NT2/D1 (cell line): ENCODE measurements around the gene TOM1L1.

Source experiments
- DNase-seq: peaks from one replicate; pipeline ENCODE4 v3.0.0-alpha.2; 2011; ENCODE audit warnings: low read depth, low spot score
- H3K27me3 ChIP-seq: 2 replicates; pipeline ENCODE4 v1.6.0; 2011; ENCODE audit warnings: mild to moderate bottlenecking; ENCODE audit not compliant: insufficient read length, insufficient read depth
- H3K36me3 ChIP-seq: 2 replicates; pipeline ENCODE4 v1.6.1; 2011; ENCODE audit warnings: mild to moderate bottlenecking, low read length, mixed read lengths; ENCODE audit not compliant: insufficient read depth, insufficient read length
- H3K4me1 ChIP-seq: 2 replicates; pipeline ENCODE4 v1.5.1; 2011; ENCODE audit not compliant: insufficient read depth, insufficient read length
- H3K4me3 ChIP-seq: 2 replicates; pipeline ENCODE4 v1.5.1; 2011; ENCODE audit warnings: low read depth; ENCODE audit not compliant: insufficient read length
- H3K9ac ChIP-seq: 2 replicates; pipeline ENCODE4 v1.6.0; 2011; ENCODE audit warnings: low read depth; ENCODE audit not compliant: insufficient read length
- H3K9me3 ChIP-seq: 2 replicates; pipeline ENCODE4 v1.5.1; 2011; ENCODE audit warnings: mild to moderate bottlenecking, low read length; ENCODE audit not compliant: insufficient read depth
- SUZ12 ChIP-seq: IDR thresholded peaks from 2 replicates; pipeline ENCODE4 v1.6.1; 2011; ENCODE audit not compliant: insufficient read length, insufficient read depth; ENCODE audit errors: extremely low read depth
- YY1 ChIP-seq: IDR thresholded peaks from 2 replicates; pipeline ENCODE4 v1.6.1; 2011; ENCODE audit not compliant: insufficient read length, insufficient read depth
- ZNF274 ChIP-seq: IDR thresholded peaks from 2 replicates; pipeline ENCODE4 v1.6.1; 2011; ENCODE audit warnings: mild to moderate bottlenecking, low read depth, low read length

The TOM1L1 gene

GRCh38 chr17:54907376-54907775 is 6.7 kb downstream of the TOM1L1 start:
- H3K4me3 ChIP-seq = no peak overlapping the region
- no peaks in the 10 kb centered on the region for H3K4me1 ChIP-seq
- no peaks in the 10 kb centered on the region for H3K9me3 ChIP-seq
- TF ChIP-seq ZNF274 = no peak
- no peak for TF ChIP-seq YY1
- no peak for TF ChIP-seq SUZ12
- no peak overlapping the region for H3K9ac ChIP-seq
- H3K36me3 ChIP-seq = peaks cover 51% of the 10 kb centered on the region
- DNase-seq = no peak
- no peaks in the 10 kb centered on the region for H3K27me3 ChIP-seq

DNA sequence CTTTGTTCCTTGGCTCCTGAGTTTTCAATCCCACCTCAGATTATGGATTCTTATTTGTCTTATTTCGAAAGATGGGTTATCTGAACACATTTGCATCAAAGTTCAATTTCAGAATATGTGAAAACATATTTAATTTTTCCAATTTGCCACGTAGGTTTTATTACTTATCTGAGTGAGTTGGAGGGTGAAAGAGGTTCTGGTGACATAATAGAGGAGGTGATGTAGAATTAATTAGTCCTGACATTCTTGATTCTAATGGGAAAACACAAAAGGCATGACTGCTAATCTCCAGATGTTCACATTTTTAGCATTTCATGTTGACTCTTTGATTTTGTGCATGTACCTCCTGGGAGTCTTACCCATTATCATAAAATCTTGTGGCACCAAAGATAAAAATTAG is 9.1 kb downstream of the TOM1L1 start:
- Histone ChIP-seq H3K9me3 (no peaks in the 10 kb centered on the region), H3K9ac (no peak overlapping the region), H3K27me3 (no peaks in the 10 kb centered on the region), H3K4me1 (no peaks in the 10 kb centered on the region), H3K36me3 (peaks cover 67% of the 10 kb centered on the region), H3K4me3 (no peak overlapping the region)
- DNase-seq = no peak
- TF ChIP-seq ZNF274 = no peak
- no peak for TF ChIP-seq SUZ12
- no peak for TF ChIP-seq YY1

GRCh38 chr17:54916721-54917120 is 16.1 kb downstream of the TOM1L1 start:
- peaks cover 19% of the 10 kb centered on the region for H3K9me3 ChIP-seq
- TF ChIP-seq ZNF274 (no peak), SUZ12 (no peak), YY1 (no peak)
- H3K4me1 ChIP-seq = no peaks in the 10 kb centered on the region
- H3K36me3 ChIP-seq = peaks cover 84% of the 10 kb centered on the region
- no peaks in the 10 kb centered on the region for H3K27me3 ChIP-seq
- H3K4me3 ChIP-seq = no peak overlapping the region
- DNase-seq = no peak
- H3K9ac ChIP-seq = no peak overlapping the region

DNA sequence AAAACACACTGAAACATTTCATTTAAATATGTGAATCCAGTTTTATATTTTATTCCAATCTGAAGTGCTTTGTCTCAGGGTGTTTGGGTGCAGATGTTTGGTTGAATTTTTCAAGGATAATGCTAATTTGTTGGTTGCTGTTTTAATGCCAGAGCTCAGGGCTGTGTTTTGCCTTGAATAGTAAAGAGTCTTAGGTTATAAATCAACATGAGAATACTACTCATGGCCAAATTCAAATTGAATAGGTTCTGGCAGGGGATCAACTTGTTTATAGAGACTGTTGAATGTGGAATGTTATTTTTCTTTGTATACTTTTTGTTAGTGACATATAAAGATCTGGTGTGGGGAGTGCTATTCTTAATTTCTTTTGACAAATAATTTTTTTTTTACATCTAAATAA is 18.8 kb downstream of the TOM1L1 start:
- DNase-seq = no peak
- Histone ChIP-seq H3K4me3 (no peak overlapping the region), H3K27me3 (no peaks in the 10 kb centered on the region), H3K9ac (no peak overlapping the region), H3K4me1 (no peaks in the 10 kb centered on the region), H3K9me3 (peaks cover 19% of the 10 kb centered on the region), H3K36me3 (peaks cover 65% of the 10 kb centered on the region)
- TF ChIP-seq SUZ12 (no peak), ZNF274 (no peak), YY1 (no peak)

- no peak for DNase-seq
- Histone ChIP-seq H3K4me3 (no peak overlapping the region), H3K4me1 (no peaks in the 10 kb centered on the region), H3K36me3 (peaks cover 62% of the 10 kb centered on the region), H3K9ac (no peak overlapping the region), H3K27me3 (no peaks in the 10 kb centered on the region), H3K9me3 (peaks cover 14% of the 10 kb centered on the region)
- TF ChIP-seq ZNF274 (no peak), SUZ12 (no peak), YY1 (no peak)
Observed at GRCh38 chr17:54920819-54921218, 20.2 kb downstream of the TOM1L1 start.

DNA sequence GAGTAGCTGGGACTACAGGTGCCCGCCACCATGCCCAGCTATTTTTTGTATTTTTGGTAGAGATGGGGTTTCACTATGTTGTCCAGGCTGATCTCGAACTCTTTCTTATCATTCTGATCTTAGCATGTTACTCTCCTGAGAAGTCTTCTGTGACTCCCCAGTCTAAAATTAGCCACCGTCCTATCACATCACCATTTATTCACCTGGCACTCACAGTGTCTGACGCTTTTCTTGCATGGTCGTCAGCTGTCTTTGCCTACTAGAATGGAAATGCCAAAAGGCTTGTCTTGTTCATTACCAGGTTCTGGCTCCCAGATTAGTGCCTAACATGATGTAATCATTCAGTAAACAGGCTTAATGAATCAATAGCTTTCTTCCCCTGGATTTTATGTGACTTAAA is 23.8 kb downstream of the TOM1L1 start:
- Histone ChIP-seq H3K36me3 (peaks cover 51% of the 10 kb centered on the region), H3K4me3 (no peak overlapping the region), H3K4me1 (no peaks in the 10 kb centered on the region), H3K27me3 (no peaks in the 10 kb centered on the region), H3K9ac (no peak overlapping the region), H3K9me3 (no peaks in the 10 kb centered on the region)
- no peak for DNase-seq
- TF ChIP-seq ZNF274 (no peak), SUZ12 (no peak), YY1 (no peak)

GRCh38 chr17:54927525-54927924 is 26.9 kb downstream of the TOM1L1 start:
- Histone ChIP-seq H3K9me3 (no peaks in the 10 kb centered on the region), H3K27me3 (no peaks in the 10 kb centered on the region), H3K36me3 (peaks cover 61% of the 10 kb centered on the region), H3K4me1 (no peaks in the 10 kb centered on the region), H3K9ac (no peak overlapping the region), H3K4me3 (no peak overlapping the region)
- DNase-seq = no peak
- TF ChIP-seq SUZ12 = no peak
- TF ChIP-seq YY1 = no peak
- TF ChIP-seq ZNF274 = no peak

- Histone ChIP-seq H3K4me3 (no peak overlapping the region), H3K4me1 (no peaks in the 10 kb centered on the region), H3K9ac (no peak overlapping the region), H3K9me3 (no peaks in the 10 kb centered on the region), H3K27me3 (no peaks in the 10 kb centered on the region), H3K36me3 (peaks cover 67% of the 10 kb centered on the region)
- no peak for TF ChIP-seq ZNF274
- no peak for DNase-seq
Observed at GRCh38 chr17:54932711-54933110, 32.1 kb downstream of the TOM1L1 start.
